Activated naive CD8-positive, alpha-beta T cell treated with anti-CD3 and anti-CD28 coated beads, Interleukin-2, amount 10 ng/mL, durations not matched to agents 7 days and 5 days (primary cell): ENCODE data around the gene BOLA3. TPM values are rescaled to one million over a fixed set of nuclear protein-coding genes. Genes with fewer than 3 reads are reported as not detected.
"Not testable (repeated sequence)": the region's sequence is repeated elsewhere in the genome, so short reads cannot be mapped to it uniquely, and the experiment has no call there.

Experiments used
- ATAC-seq: fragments of 150-1000 bp; cut with Tn5 transposase; one replicate; pipeline ENCODE4 v1.10.0; 2021; ENCODE audit warnings: low read depth, moderate library complexity
- POLR2A ChIA-PET: fragments of 350-600 bp; sonication (Branson Sonifier 250); formaldehyde crosslinking; loops from one replicate; lab custom pipeline; 2021; ENCODE audit warnings: antibody characterized with exemption; lab: Charles Lee
- DNase-seq: peaks from one replicate; pipeline ENCODE4 v3.0.0; 2021
- H3K27ac Mint-ChIP-seq: one replicate; pipeline ENCODE4 v1.8.0; 2022; ENCODE audit warnings: mild to moderate bottlenecking, mixed read lengths
- H3K27me3 Mint-ChIP-seq: one replicate; pipeline ENCODE4 v1.8.0; 2022; ENCODE audit warnings: mild to moderate bottlenecking, moderate library complexity, mixed read lengths
- H3K36me3 Mint-ChIP-seq: one replicate; pipeline ENCODE4 v1.8.0; 2021; ENCODE audit warnings: mild to moderate bottlenecking, mixed read lengths
- H3K4me1 Mint-ChIP-seq: one replicate; pipeline ENCODE4 v1.8.0; 2021; ENCODE audit warnings: mixed read lengths
- H3K4me3 Mint-ChIP-seq: one replicate; pipeline ENCODE4 v1.8.0; 2022; ENCODE audit warnings: mild to moderate bottlenecking, moderate library complexity, mixed read lengths
- H3K9me3 Mint-ChIP-seq: one replicate; pipeline ENCODE4 v1.8.0; 2021; ENCODE audit warnings: mixed read lengths
- total RNA-seq, 2 experiments: library from RNA; stranded (reverse); gene quantifications; one replicate each; pipeline ENCODE4 v1.2.3, GENCODE V29; 2021

The BOLA3 gene
- total RNA-seq: 10 to 100 TPM; 47.7 to 53.8 TPM

- H3K27me3 Mint-ChIP-seq: no peaks in the 10 kb centered on the region
- H3K9me3 Mint-ChIP-seq: no peaks in the 10 kb centered on the region
- POLR2A ChIA-PET: interaction anchor here (0.8 to 5.9 kb wide), 11 partner anchors 20 to 411 kb away, joined by 3 to 42 read pairs (median 6); partner anchors contain the start of genes MOB1A, MTHFD2 and TPRKB
- H3K4me1 Mint-ChIP-seq: peaks cover 3% of the 10 kb centered on the region
- peaks cover 5% of the 10 kb centered on the region for H3K36me3 Mint-ChIP-seq
- no peak within 1 kb of the TSS for H3K4me3 Mint-ChIP-seq
- no peak within 1 kb of the TSS for H3K27ac Mint-ChIP-seq
- DNase-seq: peak; percentile 91
- ATAC-seq: peak; percentile 96
These were observed at the start of gene BOLA3 for GRCh38 chr2:74147727-74148456. TSS of gene BOLA3 (minus strand) at chr2:74147912. CDS start at chr2:74147874, 38 bp downstream.

- DNase-seq (no peak), ATAC-seq (no peak)
- POLR2A ChIA-PET: interaction anchor here (4.3 to 13.0 kb wide), 2 partner anchors 10 to 18 kb away, joined by 32 to 276 read pairs; partner anchors contain the start of gene MOB1A
- Mint-ChIP-seq H3K9me3 (no peaks in the 10 kb centered on the region), H3K27ac (peak overlapping the region; percentile 30), H3K4me3 (no peak overlapping the region), H3K27me3 (peaks cover 4% of the 10 kb centered on the region), H3K36me3 (peaks cover 20% of the 10 kb centered on the region), H3K4me1 (peaks cover 29% of the 10 kb centered on the region)
These were observed 49.3 kb upstream of the BOLA3 start for GRCh38 chr2:74197049-74197448.

- no peak for ATAC-seq
- Mint-ChIP-seq H3K9me3 (no peaks in the 10 kb centered on the region), H3K27ac (no peak overlapping the region), H3K27me3 (peaks cover 7% of the 10 kb centered on the region), H3K4me3 (no peak overlapping the region), H3K36me3 (peaks cover 9% of the 10 kb centered on the region), H3K4me1 (peaks cover 18% of the 10 kb centered on the region)
- no peak for DNase-seq
- POLR2A ChIA-PET: no interaction called here
These were observed 47.1 kb upstream of the BOLA3 start for GRCh38 chr2:74194799-74195198.

- peaks cover 9% of the 10 kb centered on the region for H3K4me1 Mint-ChIP-seq
- no peak overlapping the region for H3K27ac Mint-ChIP-seq
- POLR2A ChIA-PET: interaction anchor here (1.0 to 1.9 kb wide), 2 partner anchors 8 to 13 kb away, joined by 3 to 26 read pairs; partner anchors contain the start of gene MOB1A
- no peaks in the 10 kb centered on the region for H3K9me3 Mint-ChIP-seq
- DNase-seq: no peak
- ATAC-seq: no peak
- no peak overlapping the region for H3K4me3 Mint-ChIP-seq
- H3K36me3 Mint-ChIP-seq: no peaks in the 10 kb centered on the region
- H3K27me3 Mint-ChIP-seq: peaks cover 7% of the 10 kb centered on the region
These were observed 44.1 kb upstream of the BOLA3 start for GRCh38 chr2:74191596-74192380.

- ATAC-seq: no peak
- DNase-seq: no peak
- H3K9me3 Mint-ChIP-seq: no peaks in the 10 kb centered on the region
- H3K27me3 Mint-ChIP-seq: peaks cover 7% of the 10 kb centered on the region
- no peaks in the 10 kb centered on the region for H3K36me3 Mint-ChIP-seq
- no peak overlapping the region for H3K4me3 Mint-ChIP-seq
- POLR2A ChIA-PET: interaction anchor here (1.5 to 2.0 kb wide), 2 partner anchors 10 to 11 kb away, joined by 4 to 8 read pairs; partner anchors contain the start of gene MOB1A
- peaks cover 17% of the 10 kb centered on the region for H3K4me1 Mint-ChIP-seq
- no peak overlapping the region for H3K27ac Mint-ChIP-seq
These were observed 41.0 kb upstream of the BOLA3 start for GRCh38 chr2:74188696-74189095.

GRCh38 chr2:74188018-74188601 is 40.4 kb upstream of the BOLA3 start:
- no peak overlapping the region for H3K4me3 Mint-ChIP-seq
- ATAC-seq (no peak), DNase-seq (no peak)
- POLR2A ChIA-PET: interaction anchor here (1.5 to 2.0 kb wide), 2 partner anchors 10 to 11 kb away, joined by 4 to 8 read pairs; partner anchors contain the start of gene MOB1A
- H3K36me3 Mint-ChIP-seq: no peaks in the 10 kb centered on the region
- peaks cover 7% of the 10 kb centered on the region for H3K27me3 Mint-ChIP-seq
- no peaks in the 10 kb centered on the region for H3K9me3 Mint-ChIP-seq
- no peak overlapping the region for H3K27ac Mint-ChIP-seq
- peaks cover 17% of the 10 kb centered on the region for H3K4me1 Mint-ChIP-seq

- not testable (repeated sequence) for H3K9me3 Mint-ChIP-seq, DNase-seq, H3K27me3 Mint-ChIP-seq, H3K27ac Mint-ChIP-seq, H3K4me3 Mint-ChIP-seq, H3K36me3 Mint-ChIP-seq, ATAC-seq
- POLR2A ChIA-PET: interaction anchor here (2.0 kb wide), 1 partner anchor 8 kb away, joined by 8 read pairs; the partner anchor contains the start of gene MOB1A
- peaks cover 16% of the 10 kb centered on the region for H3K4me1 Mint-ChIP-seq
These were observed 39.0 kb upstream of the BOLA3 start for GRCh38 chr2:74186706-74187105.

GRCh38 chr2:74186038-74186437 is 38.3 kb upstream of the BOLA3 start:
- POLR2A ChIA-PET: interaction anchor here (3.1 kb wide), 1 partner anchor 13 kb away, joined by 23 read pairs; the partner anchor contains the start of gene MTHFD2
- Mint-ChIP-seq H3K4me1 (peaks cover 17% of the 10 kb centered on the region), H3K9me3 (no peaks in the 10 kb centered on the region), H3K27me3 (peaks cover 2% of the 10 kb centered on the region), H3K36me3 (no peaks in the 10 kb centered on the region), H3K27ac (peak overlapping the region; percentile 71), H3K4me3 (peak overlapping the region; percentile 50)
- DNase-seq: no peak
- peak; percentile 80 for ATAC-seq

- no peak for ATAC-seq
- DNase-seq: no peak
- Mint-ChIP-seq H3K4me3 (no peak overlapping the region), H3K9me3 (no peaks in the 10 kb centered on the region), H3K27me3 (no peaks in the 10 kb centered on the region), H3K27ac (no peak overlapping the region), H3K36me3 (no peaks in the 10 kb centered on the region), H3K4me1 (peaks cover 12% of the 10 kb centered on the region)
- POLR2A ChIA-PET: interaction anchor here (3.1 kb wide), 1 partner anchor 15 kb away, joined by 23 read pairs; the partner anchor contains the start of gene MTHFD2
These were observed 36.2 kb upstream of the BOLA3 start for GRCh38 chr2:74183878-74184277.

GRCh38 chr2:74181739-74182138 is 34.0 kb upstream of the BOLA3 start:
- Mint-ChIP-seq H3K4me3 (no peak overlapping the region), H3K9me3 (no peaks in the 10 kb centered on the region), H3K27me3 (no peaks in the 10 kb centered on the region), H3K4me1 (peaks cover 18% of the 10 kb centered on the region), H3K36me3 (peaks cover 5% of the 10 kb centered on the region), H3K27ac (peak overlapping the region; percentile 58)
- POLR2A ChIA-PET: interaction anchor here (0.7 to 8.2 kb wide), 3 partner anchors 20 to 252 kb away, joined by 3 to 276 read pairs (median 4); partner anchors contain the start of genes BOLA3 and MTHFD2
- no peak for ATAC-seq
- no peak for DNase-seq

- H3K4me3 Mint-ChIP-seq: peak overlapping the region; percentile 91
- peak; percentile 19 for ATAC-seq
- H3K36me3 Mint-ChIP-seq: peaks cover 24% of the 10 kb centered on the region
- H3K9me3 Mint-ChIP-seq: no peaks in the 10 kb centered on the region
- H3K27ac Mint-ChIP-seq: peak overlapping the region; percentile 92
- H3K27me3 Mint-ChIP-seq: no peaks in the 10 kb centered on the region
- POLR2A ChIA-PET: interaction anchor here (0.7 to 8.2 kb wide), 34 partner anchors 9 to 946 kb away, joined by 3 to 276 read pairs (median 6); partner anchors contain the start of genes BOLA3, C2orf81, CCT7 and DGUOK
- H3K4me1 Mint-ChIP-seq: peaks cover 29% of the 10 kb centered on the region
- DNase-seq: peak; percentile 45
These were observed 31.6 kb upstream of the BOLA3 start for GRCh38 chr2:74179063-74179865.
